Ovary (tissue), 3 donors: Measurements from ENCODE around the gene NAALADL2.

Experiments used
- POLR2A ChIP-seq: fragments of 450-650 bp; IDR thresholded peaks from one replicate; pipeline ENCODE4 v1.6.1; 2017; ENCODE audit warnings: antibody characterized with exemption, mild to moderate bottlenecking, moderate library complexity
- TF ChIP-seq, protein P1 (sequence below), 3 donors: fragments of 450-650 bp in 2 of 3; fragments of 200-600 bp in 1 of 3; IDR thresholded peaks; one replicate each; pipeline versions ENCODE4 v1.5.1 to v1.8.0; 2016 to 2022; ENCODE audit warnings: antibody characterized with exemption in 3 of 3, mild to moderate bottlenecking in 1 of 3
- donor health status: DM: no; HTN: no; CAD: no.

DNA sequence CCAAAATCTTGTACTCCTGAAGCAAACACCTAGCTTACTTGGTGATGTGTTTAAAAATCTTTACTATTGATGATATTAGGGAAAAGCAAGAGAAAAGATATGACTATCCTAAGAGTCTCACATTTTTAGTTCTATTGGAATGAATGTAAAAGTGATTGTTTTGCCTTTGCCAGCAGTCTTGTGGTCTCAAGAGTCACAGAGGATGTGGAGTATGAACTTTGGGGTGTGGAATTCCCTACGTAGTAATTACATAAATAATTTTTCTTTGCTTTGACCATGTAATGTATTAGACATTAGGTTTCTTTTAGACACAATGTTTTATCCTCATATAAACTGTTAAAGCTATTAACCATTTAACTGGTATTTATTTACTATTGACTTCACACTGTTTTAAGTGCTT is 387.6 kb downstream of the NAALADL2 start:
- TF ChIP-seq, protein P1, sequence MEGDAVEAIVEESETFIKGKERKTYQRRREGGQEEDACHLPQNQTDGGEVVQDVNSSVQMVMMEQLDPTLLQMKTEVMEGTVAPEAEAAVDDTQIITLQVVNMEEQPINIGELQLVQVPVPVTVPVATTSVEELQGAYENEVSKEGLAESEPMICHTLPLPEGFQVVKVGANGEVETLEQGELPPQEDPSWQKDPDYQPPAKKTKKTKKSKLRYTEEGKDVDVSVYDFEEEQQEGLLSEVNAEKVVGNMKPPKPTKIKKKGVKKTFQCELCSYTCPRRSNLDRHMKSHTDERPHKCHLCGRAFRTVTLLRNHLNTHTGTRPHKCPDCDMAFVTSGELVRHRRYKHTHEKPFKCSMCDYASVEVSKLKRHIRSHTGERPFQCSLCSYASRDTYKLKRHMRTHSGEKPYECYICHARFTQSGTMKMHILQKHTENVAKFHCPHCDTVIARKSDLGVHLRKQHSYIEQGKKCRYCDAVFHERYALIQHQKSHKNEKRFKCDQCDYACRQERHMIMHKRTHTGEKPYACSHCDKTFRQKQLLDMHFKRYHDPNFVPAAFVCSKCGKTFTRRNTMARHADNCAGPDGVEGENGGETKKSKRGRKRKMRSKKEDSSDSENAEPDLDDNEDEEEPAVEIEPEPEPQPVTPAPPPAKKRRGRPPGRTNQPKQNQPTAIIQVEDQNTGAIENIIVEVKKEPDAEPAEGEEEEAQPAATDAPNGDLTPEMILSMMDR (IDR thresholded peaks at IDR 0.05) = no peak
- no peak for TF ChIP-seq POLR2A
